ENCODE data around the gene MCM6.

- TF ChIP-seq CTCF (IDR thresholded peaks at IDR 0.05), result no peak
- TF ChIP-seq POLR2A (IDR thresholded peaks at IDR 0.05), result no peak
Measured at GRCh38 chr2:135890835-135891234, 14.6 kb upstream of the MCM6 start.

Measured in thyroid gland (tissue), 4 donors.